ENCODE results near the gene HMGCS1. TPM values are rescaled to one million over a fixed set of nuclear protein-coding genes. Genes with fewer than 3 reads are reported as not detected.

HMGCS1 gene
- total RNA-seq, 4 donors from 2014 or later = 6.1 to 15.0 (median 8.2) TPM

DNA sequence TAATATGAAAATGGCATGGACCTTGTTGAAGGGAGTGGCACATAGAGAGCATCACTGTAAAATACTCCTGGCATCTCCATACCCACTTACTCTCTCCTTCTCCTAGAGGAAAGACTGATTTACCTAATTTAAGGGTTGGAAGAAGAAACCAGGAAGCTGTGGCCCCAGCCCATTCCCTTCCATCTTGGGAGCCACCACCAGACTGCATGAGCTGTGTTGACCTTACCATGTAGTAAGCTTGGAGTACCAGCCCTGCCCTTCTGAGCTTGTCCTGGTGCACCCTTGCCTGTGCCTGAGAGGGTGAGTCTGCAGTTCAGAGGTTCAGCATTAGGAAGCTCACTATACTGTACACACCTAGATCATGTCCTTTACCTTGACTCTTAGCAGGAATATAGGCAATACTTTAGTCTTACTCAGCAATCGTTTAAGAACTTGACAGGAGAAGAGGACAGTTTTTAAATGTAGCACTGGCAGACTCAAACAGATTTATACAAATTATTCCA is 35.7 kb upstream of the HMGCS1 start:
- Histone ChIP-seq H3K36me3 (no peaks in the 10 kb centered on the region), H3K9me3 (no peaks in the 10 kb centered on the region), H3K27ac (no peak overlapping the region), H3K4me3 (no peak overlapping the region), H3K4me1 (no peaks in the 10 kb centered on the region), H3K27me3 (no peaks in the 10 kb centered on the region)
- ATAC-seq (no peak), DNase-seq (no peak)
- intact Hi-C loops (cut with DNase I; ENCODE audit: low total_unique reads) (no loop called here), in situ Hi-C loops (cut with MboI; ENCODE audit: low sequenced_read_pairs in 4 of 4) (no loop called here)
- TF ChIP-seq POLR2A (IDR thresholded peaks at IDR 0.05) = no peak
- TF ChIP-seq, protein P1, sequence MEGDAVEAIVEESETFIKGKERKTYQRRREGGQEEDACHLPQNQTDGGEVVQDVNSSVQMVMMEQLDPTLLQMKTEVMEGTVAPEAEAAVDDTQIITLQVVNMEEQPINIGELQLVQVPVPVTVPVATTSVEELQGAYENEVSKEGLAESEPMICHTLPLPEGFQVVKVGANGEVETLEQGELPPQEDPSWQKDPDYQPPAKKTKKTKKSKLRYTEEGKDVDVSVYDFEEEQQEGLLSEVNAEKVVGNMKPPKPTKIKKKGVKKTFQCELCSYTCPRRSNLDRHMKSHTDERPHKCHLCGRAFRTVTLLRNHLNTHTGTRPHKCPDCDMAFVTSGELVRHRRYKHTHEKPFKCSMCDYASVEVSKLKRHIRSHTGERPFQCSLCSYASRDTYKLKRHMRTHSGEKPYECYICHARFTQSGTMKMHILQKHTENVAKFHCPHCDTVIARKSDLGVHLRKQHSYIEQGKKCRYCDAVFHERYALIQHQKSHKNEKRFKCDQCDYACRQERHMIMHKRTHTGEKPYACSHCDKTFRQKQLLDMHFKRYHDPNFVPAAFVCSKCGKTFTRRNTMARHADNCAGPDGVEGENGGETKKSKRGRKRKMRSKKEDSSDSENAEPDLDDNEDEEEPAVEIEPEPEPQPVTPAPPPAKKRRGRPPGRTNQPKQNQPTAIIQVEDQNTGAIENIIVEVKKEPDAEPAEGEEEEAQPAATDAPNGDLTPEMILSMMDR (IDR thresholded peaks at IDR 0.05 in 4 of 5, conservative IDR thresholded peaks at IDR 0.05 in 1 of 5) = no peak

DNA sequence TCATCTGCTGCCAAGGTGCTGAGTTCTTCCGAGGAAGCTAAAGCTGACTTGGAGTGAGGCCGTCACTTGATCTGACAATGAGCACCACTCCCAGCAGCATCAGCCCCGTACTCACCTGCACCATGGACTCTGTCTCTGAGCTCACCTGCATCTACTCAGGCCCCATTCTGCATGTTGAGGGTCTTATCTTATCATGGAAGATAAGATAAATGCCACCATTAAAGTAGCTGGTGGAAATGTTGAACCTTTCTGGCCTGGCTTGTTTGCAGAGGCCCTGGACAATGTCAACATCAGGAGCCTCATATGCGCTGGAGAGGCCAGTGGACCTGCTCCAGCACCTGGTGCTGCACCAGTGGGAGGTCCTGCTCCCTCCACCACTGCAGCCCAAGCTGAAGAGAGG is 35.0 kb upstream of the HMGCS1 start:
- intact Hi-C loops (cut with DNase I; ENCODE audit: low total_unique reads) = no loop called here
- no peak for ATAC-seq
- in situ Hi-C loops (cut with MboI; ENCODE audit: low sequenced_read_pairs in 4 of 4) = no loop called here

DNA sequence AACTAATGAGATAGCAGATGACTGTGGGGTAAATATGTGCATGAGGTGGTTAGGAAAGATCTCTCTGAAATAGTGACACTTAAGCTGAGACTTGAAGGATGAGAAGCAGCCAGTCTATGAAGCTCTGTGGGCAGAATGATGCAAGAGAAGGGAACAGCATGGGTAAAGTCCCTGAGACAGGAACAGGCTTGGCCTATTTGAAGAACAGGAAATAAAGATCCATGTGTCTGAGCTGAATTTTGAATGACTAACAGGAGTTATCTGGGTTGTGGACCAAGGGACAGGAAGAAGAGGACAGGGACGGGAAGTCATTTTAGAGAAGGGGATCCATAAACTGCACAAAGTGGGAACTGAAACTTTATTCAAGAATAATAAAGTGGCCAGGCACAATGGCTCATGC is 25.6 kb upstream of the HMGCS1 start:
- H3K27me3 ChIP-seq = no peaks in the 10 kb centered on the region
- H3K27ac ChIP-seq = no peak overlapping the region
- no peak overlapping the region for H3K4me3 ChIP-seq
- H3K4me1 ChIP-seq = no peaks in the 10 kb centered on the region
- TF ChIP-seq, protein P1 (IDR thresholded peaks at IDR 0.05 in 4 of 5, conservative IDR thresholded peaks at IDR 0.05 in 1 of 5) = no peak
- TF ChIP-seq POLR2A (IDR thresholded peaks at IDR 0.05) = no peak
- DNase-seq (no peak), ATAC-seq (no peak)
- in situ Hi-C loops (cut with MboI; ENCODE audit: low sequenced_read_pairs in 4 of 4) = no loop called here
- intact Hi-C loops (cut with DNase I; ENCODE audit: low total_unique reads) = no loop called here
- no peaks in the 10 kb centered on the region for H3K36me3 ChIP-seq
- H3K9me3 ChIP-seq = no peaks in the 10 kb centered on the region

More for the DNA sequence above, 35.0 kb upstream of the HMGCS1 start:
- TF ChIP-seq POLR2A (IDR thresholded peaks at IDR 0.05) = no peak
- TF ChIP-seq, protein P1 (IDR thresholded peaks at IDR 0.05 in 4 of 5, conservative IDR thresholded peaks at IDR 0.05 in 1 of 5) = no peak
- no peak overlapping the region for H3K27ac ChIP-seq
- H3K36me3 ChIP-seq = no peaks in the 10 kb centered on the region
- no peak overlapping the region for H3K4me3 ChIP-seq
- H3K4me1 ChIP-seq = no peaks in the 10 kb centered on the region
- no peak for DNase-seq
- H3K9me3 ChIP-seq = no peaks in the 10 kb centered on the region
- no peaks in the 10 kb centered on the region for H3K27me3 ChIP-seq

DNA sequence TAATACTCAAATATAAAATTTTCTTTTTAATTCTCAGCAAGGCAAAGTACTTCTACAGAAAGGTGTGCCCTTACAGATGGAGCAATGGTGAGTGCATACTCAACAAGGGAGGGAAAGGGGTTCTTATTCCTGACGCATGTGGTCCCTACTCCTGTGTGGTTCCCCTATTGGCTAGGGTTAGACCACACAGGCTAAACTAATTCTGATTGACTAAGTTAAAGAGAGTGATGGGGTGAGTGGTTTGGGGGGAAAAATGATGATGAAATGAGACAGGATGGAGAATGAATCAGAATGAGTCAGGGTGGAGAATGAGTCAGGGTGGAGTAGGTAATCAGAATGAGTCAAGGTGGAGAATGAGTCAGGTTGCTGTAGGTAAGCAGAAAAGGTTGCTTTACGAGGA is 22.9 kb upstream of the HMGCS1 start:
- no peak for ATAC-seq
- no peak for TF ChIP-seq POLR2A (IDR thresholded peaks at IDR 0.05)
- TF ChIP-seq, protein P1 (IDR thresholded peaks at IDR 0.05 in 4 of 5, conservative IDR thresholded peaks at IDR 0.05 in 1 of 5) = no peak
- Histone ChIP-seq H3K4me3 (no peak overlapping the region), H3K27me3 (no peaks in the 10 kb centered on the region), H3K4me1 (no peaks in the 10 kb centered on the region), H3K36me3 (no peaks in the 10 kb centered on the region), H3K9me3 (no peaks in the 10 kb centered on the region), H3K27ac (no peak overlapping the region)
- intact Hi-C loops (cut with DNase I; ENCODE audit: low total_unique reads) (no loop called here), in situ Hi-C loops (cut with MboI; ENCODE audit: low sequenced_read_pairs in 4 of 4) (no loop called here)
- DNase-seq = no peak

DNA sequence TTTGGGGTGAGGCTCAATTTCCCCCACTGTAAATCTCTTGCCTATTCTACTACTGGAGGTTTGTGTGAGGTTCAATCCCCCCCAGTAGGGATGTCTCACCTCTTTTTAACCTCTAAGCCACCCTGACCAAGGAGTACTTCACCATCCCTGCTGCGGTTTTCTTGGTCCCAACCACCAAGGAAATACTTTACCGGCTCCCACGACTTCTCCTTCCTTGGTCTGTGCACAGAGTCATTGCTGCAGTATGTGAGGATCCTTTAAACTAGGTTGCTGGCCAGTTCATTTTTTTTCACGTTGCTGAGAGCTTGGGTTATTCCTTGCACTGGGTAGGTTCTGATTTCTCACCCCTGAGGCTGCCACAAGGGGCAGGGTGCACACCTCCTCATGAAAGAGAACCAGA is 22.5 kb upstream of the HMGCS1 start:
- ATAC-seq (no peak), DNase-seq (no peak)
- Histone ChIP-seq H3K4me3 (no peak overlapping the region), H3K27me3 (no peaks in the 10 kb centered on the region), H3K9me3 (no peaks in the 10 kb centered on the region), H3K4me1 (no peaks in the 10 kb centered on the region), H3K36me3 (no peaks in the 10 kb centered on the region), H3K27ac (no peak overlapping the region)
- TF ChIP-seq POLR2A (IDR thresholded peaks at IDR 0.05) = no peak
- TF ChIP-seq, protein P1 (IDR thresholded peaks at IDR 0.05 in 4 of 5, conservative IDR thresholded peaks at IDR 0.05 in 1 of 5) = no peak
- intact Hi-C loops (cut with DNase I; ENCODE audit: low total_unique reads) = no loop called here
- in situ Hi-C loops (cut with MboI; ENCODE audit: low sequenced_read_pairs in 4 of 4) = no loop called here

All from gastrocnemius medialis (tissue), 4 donors.